Adrenal gland (tissue), 12 donors: ENCODE data around the gene ARL5B. TPM values are rescaled to one million over a fixed set of nuclear protein-coding genes. Genes with fewer than 3 reads are reported as not detected.

Experiments used
- DNase-seq, 7 donors: peaks; one replicate each; pipeline ENCODE4 v3.0.0-alpha.2; 2019 to 2020
- H3K27ac ChIP-seq, 5 donors: fragments of 200-600 bp; sonication (generic) in 4 of 5; 1 replicate in 3 of 5; 2 replicates in 2 of 5; pipeline versions ENCODE4 v1.5.1 to v1.8.0; 2016 to 2020; ENCODE audit warnings: mild to moderate bottlenecking in 1 of 5
- H3K27me3 ChIP-seq: fragments of 200-600 bp; 2 replicates; pipeline ENCODE4 v1.8.0; 2021
- H3K36me3 ChIP-seq, 2 donors: fragments of 200-600 bp; replicated peaks in 1 of 2; 1 replicate in 1 of 2; 2 replicates in 1 of 2; pipeline versions ENCODE4 v1.5.1 to v1.8.0; 2018 to 2022
- H3K4me1 ChIP-seq, 2 donors: fragments of 200-600 bp; replicated peaks in 1 of 2; 1 replicate in 1 of 2; 2 replicates in 1 of 2; pipeline versions ENCODE4 v1.5.1 to v1.8.0; 2018 to 2021
- H3K4me3 ChIP-seq, 4 donors: fragments of 200-600 bp; sonication (generic) in 3 of 4; one replicate each; pipeline ENCODE4 v1.5.1; 2016 to 2018
- H3K9me3 ChIP-seq, 3 donors: fragments of 200-600 bp; sonication (generic) in 1 of 3; replicated peaks in 1 of 3; 1 replicate in 2 of 3; 2 replicates in 1 of 3; pipeline versions ENCODE4 v1.5.1 to v1.8.0; 2016 to 2021
- POLR2A ChIP-seq, 2 donors: fragments of 450-650 bp; IDR thresholded peaks; one replicate each; pipeline ENCODE4 v1.6.1; 2017; ENCODE audit warnings: antibody characterized with exemption in 2 of 2, mild to moderate bottlenecking in 2 of 2, moderate library complexity in 1 of 2
- WGBS, 4 donors: extraction: QIAGEN DNeasy Blood & Tissue Kit in 2 of 4; methylation state at CpG; one replicate each; pipeline versions ENCODE4 v1.1.5 to v1.1.7; 2013 to 2017; 5-methylcytosine and 5-hydroxymethylcytosine counted together
- intact Hi-C, 2 donors: fragments of 100-400 bp; cut with DNase I; formaldehyde crosslinking; loops; one replicate each; pipeline versions ENCODE4 v1.14.1 to v1.15.0; 2022 to 2023
- polyA plus RNA-seq, 3 donors: library from polyadenylated mRNA; stranded (reverse); fragments of 200-250 nt in 2 of 3; fragments of 350-450 nt in 1 of 3; fragmentation: Illumina TruSeq in 1 of 3; extraction: RNeasy Lipid Tissue Mini Kit (QIAGEN cat#74804) in 1 of 3; gene quantifications; one replicate each; pipeline ENCODE4 v1.2.3, GENCODE V29; 2013 to 2014
- total RNA-seq, 9 donors: library from RNA; depleted of rRNA in 4 of 9; stranded (reverse); fragments of >200 nt in 4 of 9; fragments of 120-200 nt in 1 of 9; fragmentation: NEBNext Ultra II Directional in 1 of 9; extraction: Animal tissue kit (Norgen Biotek cat#: 25700) in 1 of 9; gene quantifications; one replicate each; pipeline versions ENCODE4 v1.1.0 to v1.2.4, GENCODE V29; 2013 to 2023
- TF ChIP-seq, protein P1 (sequence below), 6 experiments: fragments of 450-650 bp in 4 of 6; fragments of 200-600 bp in 2 of 6; sonication (generic) in 1 of 6; IDR thresholded peaks; 1 replicate in 5 of 6; 2 replicates in 1 of 6; pipeline versions ENCODE4 v1.5.1 to v1.8.0; 2016 to 2021; ENCODE audit warnings: antibody characterized with exemption in 6 of 6, mild to moderate bottlenecking in 2 of 6, moderate library complexity in 1 of 6
- donor health status: healthy with polysubstance abuse.
- donor health status: Bipolar disorder and iron deficiency.
- donor health status: DM: yes; HTN: yes; CAD: no.
- donor health status: DM: no; HTN: no; CAD: no.
- donor health status: DM: no; HTN: no; CAD: no.
- donor health status: DM: yes; HTN: yes; CAD: no.

Gene ARL5B
- total and polyA plus RNA-seq, 12 donors = 1.6 to 24.2 (median 10.0) TPM

DNA sequence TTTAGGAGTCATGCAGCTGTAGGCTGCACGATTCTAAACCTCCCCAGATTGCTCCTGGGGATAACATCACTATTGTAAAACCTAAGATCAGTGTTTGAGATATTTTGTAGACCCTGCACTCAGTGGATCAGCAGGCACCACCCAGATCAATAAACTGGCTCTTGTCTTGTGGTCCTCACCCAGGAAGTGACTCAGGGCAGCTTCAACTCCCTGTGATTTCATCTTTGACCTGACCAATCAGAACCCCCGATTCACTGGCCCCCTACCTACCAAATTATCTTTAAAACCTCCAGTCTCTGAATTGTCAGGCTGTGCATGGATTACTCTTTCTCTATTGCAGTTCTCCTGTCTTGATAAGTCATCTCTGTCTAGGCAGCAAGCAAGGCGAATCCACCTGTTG, 25.7 kb downstream of the ARL5B start:
- TF ChIP-seq, protein P1, sequence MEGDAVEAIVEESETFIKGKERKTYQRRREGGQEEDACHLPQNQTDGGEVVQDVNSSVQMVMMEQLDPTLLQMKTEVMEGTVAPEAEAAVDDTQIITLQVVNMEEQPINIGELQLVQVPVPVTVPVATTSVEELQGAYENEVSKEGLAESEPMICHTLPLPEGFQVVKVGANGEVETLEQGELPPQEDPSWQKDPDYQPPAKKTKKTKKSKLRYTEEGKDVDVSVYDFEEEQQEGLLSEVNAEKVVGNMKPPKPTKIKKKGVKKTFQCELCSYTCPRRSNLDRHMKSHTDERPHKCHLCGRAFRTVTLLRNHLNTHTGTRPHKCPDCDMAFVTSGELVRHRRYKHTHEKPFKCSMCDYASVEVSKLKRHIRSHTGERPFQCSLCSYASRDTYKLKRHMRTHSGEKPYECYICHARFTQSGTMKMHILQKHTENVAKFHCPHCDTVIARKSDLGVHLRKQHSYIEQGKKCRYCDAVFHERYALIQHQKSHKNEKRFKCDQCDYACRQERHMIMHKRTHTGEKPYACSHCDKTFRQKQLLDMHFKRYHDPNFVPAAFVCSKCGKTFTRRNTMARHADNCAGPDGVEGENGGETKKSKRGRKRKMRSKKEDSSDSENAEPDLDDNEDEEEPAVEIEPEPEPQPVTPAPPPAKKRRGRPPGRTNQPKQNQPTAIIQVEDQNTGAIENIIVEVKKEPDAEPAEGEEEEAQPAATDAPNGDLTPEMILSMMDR (IDR thresholded peaks at IDR 0.05) = no peak
- no peak for TF ChIP-seq POLR2A (IDR thresholded peaks at IDR 0.05)
- DNase-seq = no peak
- H3K36me3 ChIP-seq = no peaks in the 10 kb centered on the region
- H3K27ac ChIP-seq = no peak overlapping the region
- no peak overlapping the region for H3K4me3 ChIP-seq
- no peaks in the 10 kb centered on the region for H3K4me1 ChIP-seq
- no peaks in the 10 kb centered on the region for H3K27me3 ChIP-seq
- intact Hi-C loops = no loop called here
- no peaks in the 10 kb centered on the region for H3K9me3 ChIP-seq
- 75 to 89% (median 85%) methylated on average over 3 of the region's 3 CpGs for WGBS, 4 donors

DNA sequence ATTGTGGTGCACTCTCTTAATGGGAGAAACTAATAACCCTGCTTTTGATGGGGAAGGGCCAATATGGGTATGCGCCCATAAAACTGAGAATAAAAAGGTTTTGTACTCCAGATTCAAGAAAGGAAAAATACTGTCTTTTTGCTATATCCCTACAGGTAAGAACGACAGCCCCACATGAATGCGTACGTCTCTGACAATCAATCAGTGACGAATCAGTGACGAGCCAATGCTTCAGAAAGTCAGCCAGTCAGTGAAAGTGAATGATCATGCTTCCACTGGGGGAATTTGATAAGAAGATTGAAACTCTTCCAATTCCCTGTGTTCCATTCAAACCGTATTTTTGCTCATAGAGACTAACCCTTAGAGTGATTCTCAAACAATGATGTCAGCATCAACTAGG, 26.3 kb downstream of the ARL5B start:
- WGBS, 4 donors = 65 to 75% (median 73%) methylated on average over 7 of the region's 7 CpGs
- Histone ChIP-seq H3K9me3 (no peaks in the 10 kb centered on the region), H3K27me3 (no peaks in the 10 kb centered on the region), H3K4me3 (no peak overlapping the region), H3K27ac (no peak overlapping the region), H3K4me1 (no peaks in the 10 kb centered on the region), H3K36me3 (no peaks in the 10 kb centered on the region)
- DNase-seq = no peak
- intact Hi-C loops = no loop called here
- TF ChIP-seq, protein P1 (IDR thresholded peaks at IDR 0.05) = no peak
- TF ChIP-seq POLR2A (IDR thresholded peaks at IDR 0.05) = no peak

DNA sequence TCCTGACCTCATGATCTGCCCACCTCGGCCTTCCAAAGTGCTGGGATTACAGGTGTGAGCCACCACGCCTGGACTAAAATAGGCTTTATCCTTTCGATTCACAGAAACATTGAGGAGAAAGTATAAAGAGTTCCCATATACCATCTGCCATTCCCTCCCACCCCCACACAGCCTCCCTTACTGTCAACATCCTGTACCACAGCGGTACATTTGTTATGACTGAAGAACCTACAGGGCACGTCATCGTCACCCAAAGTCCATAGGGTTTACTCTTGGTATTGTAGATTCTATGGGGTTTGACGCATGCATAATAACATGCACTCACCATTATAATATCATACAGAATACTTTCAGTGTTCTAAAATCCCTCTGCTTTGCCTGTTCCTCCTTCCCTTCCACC, 28.0 kb downstream of the ARL5B start:
- no peak overlapping the region for H3K27ac ChIP-seq
- no peak overlapping the region for H3K4me3 ChIP-seq
- intact Hi-C loops = no loop called here
- WGBS, 4 donors = 85 to 90% (median 86%) methylated on average over 7 of the region's 7 CpGs
- H3K27me3 ChIP-seq = no peaks in the 10 kb centered on the region
- no peaks in the 10 kb centered on the region for H3K4me1 ChIP-seq
- no peaks in the 10 kb centered on the region for H3K9me3 ChIP-seq
- no peaks in the 10 kb centered on the region for H3K36me3 ChIP-seq
- no peak for TF ChIP-seq POLR2A (IDR thresholded peaks at IDR 0.05)
- TF ChIP-seq, protein P1 (IDR thresholded peaks at IDR 0.05) = no peak
- no peak for DNase-seq

DNA sequence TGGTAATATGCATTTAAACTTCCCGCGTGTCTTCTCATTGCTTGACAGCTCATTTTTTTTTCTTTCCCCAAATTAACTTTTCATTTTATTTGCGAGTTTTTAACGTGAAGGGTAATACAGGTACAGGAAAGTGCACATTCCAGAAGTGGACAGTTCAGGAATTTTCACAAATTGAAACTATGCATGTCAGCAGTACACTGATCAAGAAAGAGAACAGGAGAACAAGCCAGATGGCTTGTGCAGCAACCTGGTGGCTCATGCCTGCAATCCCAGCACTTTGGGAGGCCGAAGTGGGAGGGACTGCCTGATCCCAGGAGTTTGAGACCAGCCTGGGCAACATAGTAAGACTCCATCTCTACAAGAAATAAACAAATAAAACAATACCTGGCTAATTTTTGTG, 28.5 kb downstream of the ARL5B start:
- TF ChIP-seq, protein P1 (IDR thresholded peaks at IDR 0.05) = no peak
- TF ChIP-seq POLR2A (IDR thresholded peaks at IDR 0.05) = no peak
- WGBS, 4 donors = 55 to 75% (median 74%) methylated on average over 5 of the region's 5 CpGs
- intact Hi-C loops = no loop called here

More for the DNA sequence above, 28.5 kb downstream of the ARL5B start:
- Histone ChIP-seq H3K36me3 (no peaks in the 10 kb centered on the region), H3K9me3 (no peaks in the 10 kb centered on the region), H3K4me1 (no peaks in the 10 kb centered on the region), H3K27ac (no peak overlapping the region), H3K27me3 (no peaks in the 10 kb centered on the region), H3K4me3 (no peak overlapping the region)
- no peak for DNase-seq
